Activated CD4-positive, alpha-beta T cell treated with anti-CD3 and anti-CD28 coated beads, Interleukin-2, Interleukin-4, amounts not matched to agents 100 ng/mL and 50 ng/mL, durations not matched to agents 16 hours and 8 hours (primary cell): ENCODE measurements around the gene CISD2.
"Not testable (repeated sequence)": the region's sequence is repeated elsewhere in the genome, so short reads cannot be mapped to it uniquely, and the experiment has no call there.

ENCODE experiments used
- DNase-seq: peaks from one replicate; pipeline ENCODE4 v3.0.0-alpha.2; 2020; ENCODE audit warnings: low spot score

Gene CISD2

DNA sequence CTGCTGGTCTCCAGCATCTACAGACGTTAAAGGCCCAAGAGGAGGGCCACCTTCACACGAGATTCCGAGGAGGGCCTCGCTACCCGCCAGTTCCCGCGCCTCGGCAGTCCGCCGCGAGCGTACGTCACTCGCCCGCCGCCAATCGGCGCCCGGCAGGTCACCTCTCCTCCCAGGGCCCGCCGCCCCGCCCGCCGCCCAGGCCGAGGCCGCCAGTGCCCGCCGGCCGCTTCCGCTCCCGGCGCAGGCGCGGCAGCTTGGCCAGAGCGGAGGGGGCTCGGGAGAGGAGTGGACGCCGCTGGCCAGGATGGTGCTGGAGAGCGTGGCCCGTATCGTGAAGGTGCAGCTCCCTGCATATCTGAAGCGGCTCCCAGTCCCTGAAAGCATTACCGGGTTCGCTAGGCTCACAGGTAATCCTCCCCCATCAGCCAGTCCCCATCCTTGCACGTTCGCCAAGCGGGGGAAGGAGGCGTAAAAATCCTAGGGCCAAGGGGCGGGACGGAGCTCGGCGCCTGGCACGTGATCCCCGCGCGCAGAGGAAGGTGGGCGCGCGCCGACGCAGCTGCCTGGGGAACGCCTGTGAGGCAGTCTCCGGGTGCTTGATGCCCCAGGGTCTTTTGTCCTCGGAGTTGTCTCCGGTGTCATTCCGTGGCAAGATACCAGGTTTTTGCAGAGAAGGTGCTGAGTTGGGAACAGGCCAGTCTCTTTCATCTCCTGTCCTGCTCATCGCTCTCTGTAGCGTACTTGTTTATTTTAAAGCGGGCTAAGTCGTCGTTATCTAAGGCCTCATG lies at the start of gene CISD2:
CISD2 (plus strand) TSS at position 212 of the 788 bp plus-strand sequence; CDS start at position 305, 93 bp downstream.
- DNase-seq: peak; percentile 93

DNA sequence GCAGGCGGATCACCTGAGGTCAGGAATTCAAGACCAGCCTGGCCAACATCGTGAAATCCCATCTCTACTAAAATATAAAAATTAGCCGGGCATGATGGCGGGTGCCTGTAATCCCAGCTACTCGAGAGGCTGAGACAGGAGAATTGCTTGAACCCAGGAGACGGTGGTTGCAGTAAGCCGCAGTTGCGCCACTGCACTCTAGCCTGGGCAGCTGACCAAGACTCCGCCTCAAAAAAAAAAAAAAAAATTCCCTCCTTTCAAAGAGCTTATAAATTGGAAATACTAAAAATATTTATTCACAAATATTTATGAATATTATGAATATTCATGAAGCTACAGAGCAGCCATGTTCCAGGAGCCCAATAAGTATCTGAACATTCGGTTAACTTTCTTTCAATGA lies 49.7 kb upstream of the CISD2 start:
- not testable (repeated sequence) for DNase-seq

DNA sequence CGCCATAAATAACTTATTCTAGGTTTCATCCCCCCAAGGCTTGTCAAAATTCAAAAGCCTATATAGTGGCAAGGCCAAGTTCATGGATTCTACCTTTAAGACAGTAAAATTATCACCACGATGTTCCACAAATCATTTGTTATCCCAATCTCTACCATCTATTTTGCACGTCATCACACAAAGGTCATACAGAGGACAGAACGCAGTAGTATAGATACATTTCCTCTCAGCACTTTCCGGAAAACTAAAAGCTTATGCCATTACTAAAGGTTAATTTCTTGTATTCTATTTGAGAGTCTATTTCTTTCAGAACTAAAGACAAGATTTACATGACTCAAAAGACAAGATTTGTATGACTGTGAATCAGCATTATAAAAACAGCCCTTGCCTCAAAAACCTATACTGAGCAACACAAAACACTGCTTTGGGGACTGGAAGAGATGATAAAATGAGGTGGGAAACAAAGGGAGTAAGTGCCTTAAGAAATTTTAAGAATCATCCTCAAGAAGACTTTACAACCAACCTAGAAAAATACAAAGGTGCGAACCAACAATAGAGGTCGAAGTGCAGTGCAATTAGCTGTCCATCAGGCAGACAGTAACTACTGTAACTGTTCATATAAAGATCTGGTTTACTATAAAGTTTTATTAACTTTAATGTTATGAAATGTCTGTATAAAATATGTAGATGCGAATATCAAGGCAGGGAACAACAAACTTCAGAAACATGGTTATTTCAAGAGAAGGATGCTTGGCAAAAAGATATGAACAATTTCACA lies 49.0 kb upstream of the CISD2 start:
- DNase-seq: peak; percentile 41

DNA sequence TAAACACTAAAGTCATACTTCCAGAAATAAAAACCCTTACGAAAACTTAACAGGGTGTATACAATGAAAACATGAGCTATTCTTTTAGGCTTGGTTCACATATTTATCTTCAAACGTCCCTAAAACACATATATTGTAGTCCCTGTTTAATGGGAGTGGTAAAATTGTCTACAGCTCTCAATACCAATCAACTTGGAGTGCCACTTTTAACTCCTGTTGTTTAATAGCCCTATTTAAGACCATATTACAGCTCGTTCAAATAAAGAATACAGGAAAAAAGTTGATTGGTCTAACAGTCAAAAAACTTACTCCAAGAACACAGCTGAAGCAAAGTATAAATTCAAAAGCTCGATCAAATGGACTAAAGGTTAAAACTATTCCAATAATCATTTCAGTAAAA lies 45.3 kb upstream of the CISD2 start:
- DNase-seq: no peak

DNA sequence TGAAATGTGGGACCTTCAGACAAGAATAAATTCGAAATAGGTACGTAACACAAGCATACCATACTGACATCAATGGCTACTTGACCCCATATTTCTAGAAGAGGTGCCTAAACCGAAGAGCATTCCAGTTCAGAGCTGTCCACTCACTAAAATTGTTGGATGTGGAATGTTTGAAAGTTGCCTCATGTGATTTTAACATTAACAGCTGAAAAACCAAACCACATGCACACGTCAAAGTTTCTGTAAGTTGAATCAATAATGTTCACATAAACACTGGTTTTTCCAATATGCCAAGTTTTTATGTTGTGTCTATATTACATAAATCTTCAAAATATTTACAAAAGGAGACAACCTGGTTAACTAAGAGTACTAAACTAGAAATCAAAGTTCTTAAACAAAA lies 44.9 kb upstream of the CISD2 start:
- DNase-seq: no peak

GRCh38 chr4:102824398-102824797 lies 44.4 kb upstream of the CISD2 start:
- no peak for DNase-seq

DNA sequence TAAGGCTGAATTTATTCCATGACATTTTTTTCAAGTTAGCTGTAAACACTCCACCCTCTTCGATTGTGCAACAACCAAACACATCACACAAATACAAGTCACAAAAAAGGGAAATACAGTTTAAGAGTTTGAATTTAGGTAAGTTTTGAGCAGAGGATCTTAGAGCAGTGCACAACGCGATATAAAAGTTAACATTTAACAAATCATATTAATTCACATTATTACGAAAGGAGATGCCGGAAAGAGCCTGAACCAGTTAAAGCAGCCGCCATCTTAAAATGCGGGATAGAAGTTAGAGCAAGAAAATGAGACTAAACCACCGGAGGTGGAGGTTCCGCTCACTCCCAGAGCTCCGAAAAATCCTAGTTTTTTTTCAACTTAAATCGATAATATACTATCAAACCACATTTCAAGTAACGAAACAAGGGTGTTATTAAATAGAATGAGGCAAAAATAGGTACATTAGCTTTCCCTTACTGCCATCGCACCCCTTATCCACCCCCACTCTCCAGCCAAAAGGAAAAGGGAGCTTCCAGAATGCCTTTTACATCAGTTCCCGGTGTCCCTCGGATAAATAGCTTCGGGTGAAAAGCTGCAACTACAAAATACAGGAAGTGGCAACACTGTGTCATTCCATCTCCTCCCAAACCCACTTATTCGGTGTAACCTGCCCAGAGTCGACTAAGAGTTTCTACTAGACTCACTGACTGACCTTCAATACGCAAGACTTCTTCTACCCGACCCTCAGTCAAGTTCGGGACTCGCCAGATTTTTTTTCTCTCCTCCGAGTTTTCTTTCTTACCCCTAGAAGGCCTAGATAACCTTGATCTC lies 43.3 kb upstream of the CISD2 start:
- peak; percentile 53 for DNase-seq

DNA sequence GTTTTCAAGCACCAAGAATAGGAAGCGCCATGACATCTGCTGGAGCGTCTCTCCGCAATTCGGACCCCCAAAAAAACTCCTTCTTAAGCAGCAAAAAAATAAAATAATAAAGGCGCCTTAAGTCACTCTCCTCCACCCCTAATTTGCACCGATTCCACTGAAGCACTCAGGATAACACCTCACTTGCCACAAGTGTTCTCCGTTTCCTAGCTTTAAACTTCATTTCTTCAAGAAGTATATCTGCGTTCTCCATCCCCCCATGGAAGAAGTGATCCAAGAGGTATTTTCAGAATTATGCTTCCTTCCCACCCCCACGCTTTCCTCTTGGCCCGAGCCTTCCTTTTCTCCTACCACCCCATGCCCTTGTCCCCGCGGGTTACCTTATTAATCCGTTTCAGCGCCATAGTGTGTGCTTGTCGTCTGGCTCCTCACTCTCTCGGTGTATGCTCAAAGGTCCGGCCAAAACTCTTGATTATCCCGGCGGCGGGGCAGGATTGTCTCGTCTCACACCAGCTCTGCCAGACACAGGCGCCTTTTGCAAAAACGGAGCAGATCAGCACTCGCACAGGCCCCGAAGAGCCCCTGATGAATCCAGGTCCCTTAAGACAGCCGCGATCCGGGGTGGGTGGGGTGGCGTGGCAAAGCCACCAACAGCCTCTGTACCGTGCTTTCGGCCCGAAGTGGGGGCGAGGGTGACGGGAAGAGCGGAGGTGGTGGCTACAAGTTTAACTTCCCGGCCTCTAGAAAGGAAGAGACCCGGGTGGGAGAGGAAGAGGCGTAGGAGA lies 42.5 kb upstream of the CISD2 start:
- DNase-seq: no peak

GRCh38 chr4:102826890-102827673 lies 41.7 kb upstream of the CISD2 start, which contains the start of gene UBE2D3:
TSS of gene UBE2D3 (minus strand) at chr4:102827551. CDS start at chr4:102826508, 1,043 bp downstream.
- peak; percentile 93 for DNase-seq

- DNase-seq: peak; percentile 99
Observed at GRCh38 chr4:102827674-102828496, 40.9 kb upstream of the CISD2 start.

DNA sequence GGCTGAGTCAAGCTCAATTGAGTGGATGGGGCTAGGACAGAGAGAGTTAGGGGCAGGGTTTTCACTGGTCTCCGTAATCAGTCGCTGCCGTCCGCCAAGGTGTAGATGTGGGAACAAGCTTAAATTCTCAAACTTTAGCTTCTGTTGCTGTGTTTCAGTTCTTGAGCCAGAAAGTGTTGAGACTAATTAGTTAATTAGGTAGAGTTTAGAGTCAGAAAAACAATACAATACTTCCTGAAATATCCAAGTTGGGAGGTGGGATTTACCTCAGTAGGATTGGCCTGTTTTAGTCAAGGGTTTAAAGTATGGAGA lies 40.3 kb upstream of the CISD2 start:
- no peak for DNase-seq

GRCh38 chr4:102829803-102830202 lies 39.0 kb upstream of the CISD2 start:
- DNase-seq: no peak

- DNase-seq: no peak
Observed at GRCh38 chr4:102832105-102832504, 36.7 kb upstream of the CISD2 start.

DNA sequence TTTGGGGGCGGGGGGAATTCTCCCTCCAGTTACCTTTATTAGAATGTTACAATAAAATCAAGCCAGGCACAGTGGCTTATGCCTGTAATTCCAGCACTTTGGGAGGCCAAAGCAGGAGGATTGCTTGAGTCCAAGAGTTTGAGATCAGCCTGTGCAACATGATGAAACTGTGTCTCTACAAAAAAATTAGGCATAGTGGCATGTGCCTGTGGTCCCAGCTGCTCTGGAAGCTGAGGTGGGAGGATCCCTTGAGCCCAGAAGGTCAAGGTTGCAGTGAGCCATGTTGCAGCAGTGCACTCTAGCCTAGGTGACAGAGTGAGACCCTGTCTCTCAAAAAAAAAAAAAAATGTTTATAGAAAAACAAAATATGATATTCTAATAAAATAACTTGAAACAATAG lies 36.1 kb upstream of the CISD2 start:
- DNase-seq: no peak

GRCh38 chr4:102836596-102836995 lies 32.2 kb upstream of the CISD2 start:
- no peak for DNase-seq

DNA sequence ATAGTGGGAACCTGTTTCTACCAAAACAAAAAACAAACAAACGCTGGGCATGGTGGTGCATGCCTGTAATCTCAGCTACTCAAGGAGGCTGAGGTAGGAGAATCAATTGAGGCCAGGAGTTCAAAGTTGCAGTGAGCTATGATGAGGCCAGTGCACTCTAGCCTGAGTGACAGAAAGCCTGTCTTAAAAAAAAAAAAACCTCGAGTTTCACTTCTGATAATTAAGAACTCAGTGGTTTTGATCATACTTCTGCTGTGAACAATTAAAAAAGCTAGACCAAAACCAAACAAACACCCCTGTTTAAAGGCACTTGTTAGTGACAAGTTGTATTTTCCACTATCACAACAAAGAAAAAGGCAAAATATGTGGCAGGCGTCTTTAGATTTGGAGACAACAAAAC lies 26.4 kb upstream of the CISD2 start:
- no peak for DNase-seq

DNA sequence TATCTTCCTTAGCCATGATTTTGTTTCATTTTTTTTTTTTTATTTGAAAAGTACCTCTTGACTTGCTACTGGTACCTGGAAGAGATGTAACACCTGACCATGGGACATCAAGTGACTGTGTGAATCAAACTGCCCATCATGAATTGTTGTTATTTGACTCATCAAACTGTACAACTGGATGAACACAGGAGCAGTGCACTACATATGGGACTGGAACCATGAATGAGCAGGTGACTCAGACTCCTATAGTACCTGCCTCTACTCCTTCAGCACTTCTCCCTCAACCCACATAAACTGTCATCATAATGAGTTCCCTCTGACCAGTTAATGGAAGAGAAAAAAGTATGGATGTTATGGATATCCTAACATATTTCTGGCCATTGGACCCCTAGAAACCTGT lies 25.5 kb upstream of the CISD2 start:
- no peak for DNase-seq

GRCh38 chr4:102843938-102844337 lies 24.9 kb upstream of the CISD2 start:
- no peak for DNase-seq

DNA sequence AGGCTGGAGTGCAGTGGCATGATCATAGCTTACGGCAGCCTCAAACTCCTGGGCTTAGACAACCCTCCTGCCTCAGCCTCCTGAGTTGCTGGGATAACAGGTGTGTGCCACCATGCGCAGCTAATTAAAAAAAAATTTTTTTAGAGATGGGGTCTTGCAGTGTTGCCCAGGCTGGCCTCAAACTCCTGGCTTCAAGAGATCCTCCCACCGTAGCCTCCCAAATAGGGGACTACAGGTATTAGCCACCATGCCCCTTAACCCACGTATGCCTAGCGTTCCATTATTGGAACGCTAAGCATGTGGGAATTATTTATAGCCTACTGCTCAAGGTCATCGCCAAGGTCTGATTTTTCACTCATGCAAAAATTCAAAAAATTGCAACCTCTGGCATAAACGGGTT lies 21.1 kb upstream of the CISD2 start:
- no peak for DNase-seq

DNA sequence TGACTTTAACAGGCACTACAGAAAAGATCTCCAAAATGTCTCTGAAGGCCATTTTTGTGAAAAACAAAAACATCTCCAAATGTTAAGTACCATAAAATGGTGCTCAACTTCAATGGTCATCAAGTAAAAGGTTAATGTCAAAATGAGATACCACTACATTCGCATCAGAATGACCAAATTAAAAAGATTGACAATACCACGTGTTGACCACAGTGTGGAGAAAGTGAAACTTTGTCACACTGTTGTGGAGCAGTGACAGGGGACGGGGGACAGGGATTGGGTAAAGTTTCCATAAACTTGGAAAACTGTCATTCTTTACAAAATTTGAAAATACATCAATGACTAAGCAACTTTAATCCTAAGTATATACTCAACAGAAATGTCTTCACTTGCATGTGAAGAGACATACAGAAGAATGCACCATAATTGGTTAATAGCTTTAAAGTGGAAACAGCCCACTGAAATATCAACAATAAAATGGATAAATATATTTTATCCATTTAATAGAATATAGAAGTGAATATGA lies 19.1 kb upstream of the CISD2 start:
- no peak for DNase-seq
